ENCODE data around the gene FBXL17.

GRCh38 chr5:107979291-107979690 is 402.6 kb downstream of the FBXL17 start:
- TF ChIP-seq, protein P1, sequence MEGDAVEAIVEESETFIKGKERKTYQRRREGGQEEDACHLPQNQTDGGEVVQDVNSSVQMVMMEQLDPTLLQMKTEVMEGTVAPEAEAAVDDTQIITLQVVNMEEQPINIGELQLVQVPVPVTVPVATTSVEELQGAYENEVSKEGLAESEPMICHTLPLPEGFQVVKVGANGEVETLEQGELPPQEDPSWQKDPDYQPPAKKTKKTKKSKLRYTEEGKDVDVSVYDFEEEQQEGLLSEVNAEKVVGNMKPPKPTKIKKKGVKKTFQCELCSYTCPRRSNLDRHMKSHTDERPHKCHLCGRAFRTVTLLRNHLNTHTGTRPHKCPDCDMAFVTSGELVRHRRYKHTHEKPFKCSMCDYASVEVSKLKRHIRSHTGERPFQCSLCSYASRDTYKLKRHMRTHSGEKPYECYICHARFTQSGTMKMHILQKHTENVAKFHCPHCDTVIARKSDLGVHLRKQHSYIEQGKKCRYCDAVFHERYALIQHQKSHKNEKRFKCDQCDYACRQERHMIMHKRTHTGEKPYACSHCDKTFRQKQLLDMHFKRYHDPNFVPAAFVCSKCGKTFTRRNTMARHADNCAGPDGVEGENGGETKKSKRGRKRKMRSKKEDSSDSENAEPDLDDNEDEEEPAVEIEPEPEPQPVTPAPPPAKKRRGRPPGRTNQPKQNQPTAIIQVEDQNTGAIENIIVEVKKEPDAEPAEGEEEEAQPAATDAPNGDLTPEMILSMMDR (IDR thresholded peaks at IDR 0.05; ENCODE audit: low read depth, low read length): no peak
- TF ChIP-seq EZH2phosphoT487 (IDR thresholded peaks at IDR 0.05; ENCODE audit: low read depth): no peak

Measured in OCI-LY3 (cell line).